ENCODE results near the gene SPATA12.

Gene SPATA12

GRCh38 chr3:57116501-57116900, 56.0 kb downstream of the SPATA12 start:
- DNase-seq (ENCODE audit: low read depth): no peak

- no peak for DNase-seq (ENCODE audit: low read depth)
These were observed 57.8 kb downstream of the SPATA12 start for GRCh38 chr3:57118254-57118653.

- no peak for DNase-seq (ENCODE audit: low read depth)
These were observed 59.6 kb downstream of the SPATA12 start for GRCh38 chr3:57120040-57120439.

GRCh38 chr3:57120451-57121174, 60.1 kb downstream of the SPATA12 start:
- DNase-seq (ENCODE audit: low read depth): no peak

Data from stromal cell of bone marrow (primary cell).